Fibroblast of villous mesenchyme (primary cell): Measurements from ENCODE around the gene ISG20L2. TPM values are rescaled to one million over a fixed set of nuclear protein-coding genes. Genes with fewer than 3 reads are reported as not detected.

ENCODE experiments used
- DNase-seq: peaks from one replicate; pipeline ENCODE4 v3.0.0-alpha.2; 2010; ENCODE audit warnings: low read depth
- H3K4me3 ChIP-seq: 2 replicates; pipeline ENCODE4 v1.5.1; 2011; ENCODE audit warnings: low read depth, mild to moderate bottlenecking, low read length
- CTCF ChIP-seq: IDR thresholded peaks from 2 replicates; pipeline ENCODE4 v1.5.1; 2012; ENCODE audit warnings: low read depth, mild to moderate bottlenecking, low read length; ENCODE audit not compliant: insufficient read depth
- total RNA-seq: library from RNA; depleted of rRNA; stranded (reverse); fragments of >200 nt; gene quantifications from 2 replicates; pipeline ENCODE4 v1.2.3, GENCODE V29; 2012

The ISG20L2 gene
- total RNA-seq, 1 donor: 22.9 TPM

- no peak overlapping the region for H3K4me3 ChIP-seq
- DNase-seq: no peak
- TF ChIP-seq CTCF: no peak
Observed at GRCh38 chr1:156738916-156739315, 10.3 kb upstream of the ISG20L2 start.

DNA sequence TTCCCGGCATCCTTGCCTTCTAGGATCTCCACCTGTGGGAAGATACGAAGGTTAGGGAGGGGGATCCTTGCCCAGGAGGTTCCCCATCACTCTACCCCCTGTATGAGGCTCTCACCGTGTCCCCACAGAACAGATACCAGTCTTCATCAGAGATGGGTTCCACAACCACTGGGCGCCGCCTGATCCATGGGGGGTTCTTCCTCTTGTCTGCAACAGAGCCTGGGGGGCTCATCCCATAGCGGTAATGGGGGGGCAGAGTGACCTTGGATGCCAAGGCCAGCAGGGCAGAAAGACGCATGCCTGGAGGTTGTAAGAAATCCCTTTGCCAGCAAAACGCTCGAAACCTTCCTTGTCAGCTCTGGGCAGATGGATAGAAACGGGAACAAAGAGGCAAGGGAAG, 9.8 kb upstream of the ISG20L2 start:
- DNase-seq: no peak
- no peak overlapping the region for H3K4me3 ChIP-seq
- TF ChIP-seq CTCF: no peak

DNA sequence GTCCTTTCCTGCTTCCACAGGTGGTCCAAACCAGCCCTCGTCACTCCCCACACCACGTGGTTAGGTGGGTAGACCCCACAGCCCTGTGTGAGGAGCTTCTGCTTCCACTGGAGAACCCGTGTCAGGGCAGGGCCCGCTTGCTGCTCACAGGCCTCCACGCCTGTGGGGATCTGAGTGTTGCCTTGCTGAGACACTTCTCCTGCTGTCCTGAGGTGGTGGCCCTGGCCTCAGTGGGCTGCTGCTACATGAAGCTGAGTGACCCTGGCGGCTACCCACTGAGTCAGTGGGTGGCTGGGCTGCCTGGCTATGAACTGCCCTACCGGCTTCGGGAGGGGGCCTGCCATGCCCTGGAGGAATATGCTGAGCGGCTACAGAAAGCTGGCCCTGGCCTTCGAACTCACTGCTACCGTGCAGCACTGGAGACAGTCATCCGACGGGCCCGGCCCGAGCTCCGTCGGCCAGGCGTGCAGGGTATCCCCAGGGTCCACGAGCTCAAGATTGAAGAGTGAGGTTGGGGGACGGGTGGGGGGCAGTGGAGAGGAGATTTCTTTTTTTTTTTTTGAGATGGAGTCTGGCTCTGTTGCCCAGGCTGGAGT, 5.5 kb upstream of the ISG20L2 start:
- H3K4me3 ChIP-seq: no peak overlapping the region
- no peak for TF ChIP-seq CTCF
- no peak for DNase-seq

DNA sequence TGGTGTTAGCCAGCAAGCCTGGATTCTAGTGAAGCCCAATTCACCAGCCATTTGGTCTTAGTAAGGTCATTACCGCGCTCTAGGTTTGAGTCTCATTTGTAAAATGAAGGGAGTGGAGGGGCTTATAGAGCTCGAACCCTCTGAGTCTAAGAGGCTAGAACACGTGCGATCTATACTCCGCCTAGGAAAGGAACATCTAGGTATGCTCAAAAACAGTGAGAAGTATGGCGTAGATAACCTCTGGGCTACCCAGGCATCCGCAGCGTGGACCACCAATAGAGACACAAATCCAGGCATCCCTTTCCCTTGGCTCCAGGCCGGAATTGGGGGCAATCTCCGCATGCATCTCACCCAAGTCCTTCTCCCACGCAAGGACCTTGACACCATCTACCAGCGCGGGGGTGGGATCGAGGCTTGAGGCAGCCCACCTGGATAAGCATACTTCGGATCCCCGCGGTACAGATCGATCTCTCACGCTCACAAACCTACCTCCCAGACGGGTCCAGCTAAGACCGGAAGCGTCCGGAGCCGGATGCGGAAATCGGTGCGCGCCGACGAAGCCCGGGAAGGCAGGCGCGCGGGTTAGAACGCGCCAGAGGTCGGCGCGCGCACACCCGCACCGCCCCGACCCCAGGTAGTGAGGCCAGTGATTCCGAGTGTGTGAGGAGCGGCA, 504 bp downstream of the ISG20L2 start, which contains the start of gene METTL25B:
TSS of gene METTL25B (plus strand) at position 544 of the 673 bp plus-strand sequence. CDS start 636 bp downstream, outside the sequence.
- DNase-seq: peak; percentile 80
- peak within 1 kb of the TSS; percentile 99 for H3K4me3 ChIP-seq
- TF ChIP-seq CTCF: no peak

GRCh38 chr1:156727492-156727891, 1.1 kb downstream of the ISG20L2 start:
- no peak for DNase-seq
- no peak for TF ChIP-seq CTCF

DNA sequence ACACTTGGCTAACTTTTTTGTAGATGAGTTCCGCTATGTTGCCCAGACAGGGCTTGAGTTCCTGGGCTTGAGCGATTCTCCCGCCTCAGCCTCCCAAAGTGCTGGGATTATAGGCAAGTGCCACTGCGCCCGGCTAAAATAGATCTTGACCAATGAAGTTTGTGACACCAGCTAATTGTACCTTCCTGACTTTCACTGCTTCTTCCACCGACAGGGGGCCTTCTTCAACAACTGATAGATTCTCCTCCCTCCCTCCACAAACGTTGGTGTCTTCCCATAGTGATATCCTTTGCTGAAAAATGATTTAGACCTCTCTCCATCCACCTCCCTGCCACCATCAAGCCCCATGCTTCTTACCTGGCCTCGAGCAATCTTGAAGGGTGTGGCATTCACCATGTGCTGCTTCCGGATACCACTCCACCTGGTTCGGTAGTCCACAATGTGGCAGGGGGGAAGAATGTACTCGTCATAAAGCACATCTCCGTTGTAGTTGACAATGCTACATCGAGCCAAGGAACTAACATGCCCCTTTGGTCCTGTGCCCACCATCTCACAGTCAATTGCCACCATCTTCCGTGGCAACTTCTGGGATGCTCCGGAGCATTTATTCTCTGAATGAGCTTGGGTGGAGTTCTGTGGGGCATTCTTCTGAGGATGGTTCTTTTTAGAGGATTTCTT, 1.9 kb downstream of the ISG20L2 start:
- peak; percentile 74 for TF ChIP-seq CTCF
- H3K4me3 ChIP-seq: peak overlapping the region; percentile 99
- peak; percentile 75 for DNase-seq

More at GRCh38 chr1:156727492-156727891, 1.1 kb downstream of the ISG20L2 start:
- peak overlapping the region; percentile 99 for H3K4me3 ChIP-seq
